Muscle layer of duodenum (tissue), 2 donors: ENCODE measurements around the gene TMEM259.
"Not testable (repeated sequence)": the region's sequence is repeated elsewhere in the genome, so short reads cannot be mapped to it uniquely, and the experiment has no call there.

Source experiments
- H3K27ac ChIP-seq: one replicate; pipeline ENCODE4 v1.7.0; 2013; ENCODE audit warnings: mild to moderate bottlenecking, low read length
- H3K27me3 ChIP-seq: one replicate; pipeline ENCODE4 v1.7.0; 2013; ENCODE audit warnings: low read depth, mild to moderate bottlenecking, control low read depth, low read length
- H3K36me3 ChIP-seq, 2 donors: one replicate each; pipeline ENCODE4 v1.7.0; 2013; ENCODE audit warnings: low read length in 2 of 2, control low read depth in 1 of 2, mild to moderate bottlenecking in 1 of 2; ENCODE audit not compliant: insufficient read depth in 2 of 2, control insufficient read depth in 1 of 2
- H3K4me1 ChIP-seq, 2 donors: one replicate each; pipeline ENCODE4 v1.7.0; 2013; ENCODE audit warnings: low read length in 2 of 2, mild to moderate bottlenecking in 2 of 2, control low read depth in 1 of 2, moderate library complexity in 1 of 2; ENCODE audit not compliant: insufficient read depth in 2 of 2, control insufficient read depth in 1 of 2
- H3K4me3 ChIP-seq, 2 donors: one replicate each; pipeline ENCODE4 v1.7.0; 2013; ENCODE audit warnings: low read length in 2 of 2, low read depth in 1 of 2, mild to moderate bottlenecking in 1 of 2
- H3K9me3 ChIP-seq, 2 donors: one replicate each; pipeline ENCODE4 v1.7.0; 2013; ENCODE audit warnings: low read length in 2 of 2, control low read depth in 1 of 2, mild to moderate bottlenecking in 1 of 2; ENCODE audit not compliant: control insufficient read depth in 1 of 2
- donor health status: healthy.

The TMEM259 gene

DNA sequence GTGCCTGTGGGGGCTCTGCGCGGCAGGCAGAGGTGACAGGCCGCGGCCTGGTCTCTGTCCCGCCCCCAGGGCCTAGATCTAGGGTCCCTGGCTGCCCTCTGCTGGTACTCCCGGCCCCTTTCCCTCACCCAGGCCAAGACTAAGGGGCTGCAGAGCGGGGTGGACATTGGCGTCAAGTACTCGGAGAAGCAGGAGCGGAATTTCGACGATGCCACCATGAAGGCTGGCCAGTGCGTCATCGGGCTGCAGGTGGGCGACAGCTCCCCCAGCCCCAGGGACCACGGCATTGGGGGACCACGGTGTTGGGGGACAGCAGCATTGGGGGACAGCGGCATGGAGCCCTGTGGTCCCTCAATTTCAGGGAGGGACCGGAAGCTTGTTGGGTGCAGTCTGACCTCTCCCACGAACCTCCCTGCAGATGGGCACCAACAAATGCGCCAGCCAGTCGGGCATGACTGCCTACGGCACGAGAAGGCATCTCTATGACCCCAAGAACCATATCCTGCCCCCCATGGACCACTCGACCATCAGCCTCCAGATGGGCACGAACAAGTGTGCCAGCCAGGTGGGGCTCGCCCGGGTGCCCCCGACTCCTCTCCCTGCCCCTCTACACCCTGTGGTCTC lies 15.2 kb upstream of the TMEM259 start:
- Histone ChIP-seq H3K4me1 (peaks cover 0 to 19% of the 10 kb centered on the region in 2 donors), H3K36me3 (peaks cover 5 to 24% of the 10 kb centered on the region in 2 donors), H3K4me3 (no peak overlapping the region), H3K27me3 (no peaks in the 10 kb centered on the region), H3K27ac (no peak overlapping the region), H3K9me3 (no peaks in the 10 kb centered on the region)

DNA sequence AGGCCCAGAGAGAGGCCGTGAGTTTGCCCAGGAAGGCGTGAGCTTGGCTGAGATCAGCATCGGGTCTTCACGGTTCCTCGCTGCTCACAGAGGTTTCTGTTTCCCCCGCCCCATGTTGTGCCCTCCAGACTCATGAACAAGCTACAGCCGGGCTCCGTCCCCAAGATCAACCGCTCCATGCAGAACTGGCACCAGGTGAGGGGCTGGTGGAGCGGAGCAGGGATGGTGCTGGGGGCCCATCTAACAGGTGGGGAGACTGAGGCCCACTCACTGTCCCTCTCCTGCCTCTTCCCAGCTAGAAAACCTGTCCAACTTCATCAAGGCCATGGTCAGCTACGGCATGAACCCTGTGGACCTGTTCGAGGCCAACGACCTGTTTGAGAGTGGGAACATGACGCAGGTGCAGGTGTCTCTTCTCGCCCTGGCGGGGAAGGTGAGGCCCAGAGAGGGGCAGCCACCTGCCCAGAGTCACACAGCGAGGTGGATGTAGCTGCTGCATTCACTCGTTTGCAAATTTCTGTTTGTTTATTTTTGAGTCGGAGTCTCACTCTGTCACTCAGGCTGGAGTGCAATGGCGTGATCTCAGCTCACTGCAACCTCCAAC lies 11.4 kb upstream of the TMEM259 start:
- Histone ChIP-seq H3K4me3 (no peak overlapping the region), H3K9me3 (no peaks in the 10 kb centered on the region), H3K27ac (no peak overlapping the region), H3K27me3 (no peaks in the 10 kb centered on the region), H3K4me1 (peaks cover 0 to 13% of the 10 kb centered on the region in 2 donors), H3K36me3 (peaks cover 5 to 24% of the 10 kb centered on the region in 2 donors)

DNA sequence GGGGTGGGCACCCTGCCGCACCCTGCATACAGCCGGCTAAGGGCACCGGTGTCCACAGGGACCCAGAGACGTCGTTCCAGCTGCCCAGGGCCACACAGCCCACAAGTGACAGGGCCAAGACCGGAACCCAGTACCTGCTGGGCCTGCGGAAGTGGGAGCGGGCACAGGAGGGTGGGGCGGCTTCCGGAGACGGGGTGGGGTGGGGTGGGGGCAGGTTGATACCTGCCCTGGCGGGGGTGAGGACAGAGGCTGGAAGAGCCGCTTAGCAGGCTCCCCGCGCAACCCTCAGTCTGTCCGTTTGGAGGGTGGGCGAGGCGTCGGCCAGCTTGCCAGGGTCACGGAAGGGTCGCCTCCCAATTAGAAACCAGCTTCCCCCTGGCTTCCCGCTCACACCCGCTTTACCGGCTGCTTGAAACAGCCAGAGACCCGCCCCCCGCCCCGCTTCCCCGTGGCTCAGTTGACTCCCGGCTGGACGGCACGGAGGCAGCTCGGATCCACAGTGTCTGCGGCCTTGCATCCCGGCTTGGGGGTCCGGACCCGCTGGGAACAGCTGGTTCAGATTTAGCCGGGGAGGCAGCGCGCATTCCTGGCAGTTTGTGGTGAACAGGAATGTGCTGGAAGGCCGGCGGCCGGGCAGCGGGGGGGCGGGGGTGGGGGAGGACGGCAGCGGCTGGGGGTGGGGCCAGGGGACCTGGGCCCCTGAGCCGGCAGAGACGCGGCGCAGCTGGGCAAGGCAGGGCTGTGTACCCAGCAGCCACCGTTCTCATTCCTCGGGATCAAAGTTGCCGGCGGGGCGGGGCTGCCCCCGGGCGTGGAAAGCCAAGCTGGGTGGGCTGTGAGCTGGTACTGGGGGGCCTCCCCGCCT lies 7.4 kb upstream of the TMEM259 start:
- H3K27ac ChIP-seq, result peak overlapping the region; percentile 74
- H3K36me3 ChIP-seq, result peaks cover 5 to 10% of the 10 kb centered on the region in 2 donors
- peaks cover 0 to 13% of the 10 kb centered on the region in 2 donors for H3K4me1 ChIP-seq
- H3K9me3 ChIP-seq, result no peaks in the 10 kb centered on the region
- H3K4me3 ChIP-seq, result peak overlapping the region; percentile 74 to 87
- H3K27me3 ChIP-seq, result no peaks in the 10 kb centered on the region

DNA sequence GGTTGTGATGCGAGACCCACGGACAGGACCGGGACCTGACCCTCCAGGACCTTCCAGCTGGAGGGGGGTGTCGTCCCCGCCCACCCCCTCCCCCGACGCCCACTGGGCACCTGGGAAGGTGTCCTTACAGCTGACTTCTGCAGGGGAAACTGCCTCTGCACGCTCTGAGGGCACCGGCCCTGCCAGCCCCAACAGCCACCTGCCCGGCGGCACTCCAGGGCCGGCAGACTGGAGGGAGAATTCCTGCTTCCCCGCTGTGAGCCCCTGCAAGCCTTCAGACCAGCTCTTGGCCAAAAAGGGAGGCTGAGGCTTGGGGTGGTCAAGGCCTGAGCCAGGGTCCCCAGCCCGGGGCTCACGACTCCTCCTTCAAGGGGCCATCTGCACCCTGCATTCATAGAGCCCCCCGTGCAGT lies 6.7 kb upstream of the TMEM259 start:
- Histone ChIP-seq H3K4me1 (peaks cover 0 to 14% of the 10 kb centered on the region in 2 donors), H3K36me3 (peaks cover 5 to 6% of the 10 kb centered on the region in 2 donors), H3K9me3 (no peaks in the 10 kb centered on the region), H3K27me3 (no peaks in the 10 kb centered on the region), H3K27ac (peak overlapping the region; percentile 74), H3K4me3 (peak overlapping the region; percentile 74 to 87)

DNA sequence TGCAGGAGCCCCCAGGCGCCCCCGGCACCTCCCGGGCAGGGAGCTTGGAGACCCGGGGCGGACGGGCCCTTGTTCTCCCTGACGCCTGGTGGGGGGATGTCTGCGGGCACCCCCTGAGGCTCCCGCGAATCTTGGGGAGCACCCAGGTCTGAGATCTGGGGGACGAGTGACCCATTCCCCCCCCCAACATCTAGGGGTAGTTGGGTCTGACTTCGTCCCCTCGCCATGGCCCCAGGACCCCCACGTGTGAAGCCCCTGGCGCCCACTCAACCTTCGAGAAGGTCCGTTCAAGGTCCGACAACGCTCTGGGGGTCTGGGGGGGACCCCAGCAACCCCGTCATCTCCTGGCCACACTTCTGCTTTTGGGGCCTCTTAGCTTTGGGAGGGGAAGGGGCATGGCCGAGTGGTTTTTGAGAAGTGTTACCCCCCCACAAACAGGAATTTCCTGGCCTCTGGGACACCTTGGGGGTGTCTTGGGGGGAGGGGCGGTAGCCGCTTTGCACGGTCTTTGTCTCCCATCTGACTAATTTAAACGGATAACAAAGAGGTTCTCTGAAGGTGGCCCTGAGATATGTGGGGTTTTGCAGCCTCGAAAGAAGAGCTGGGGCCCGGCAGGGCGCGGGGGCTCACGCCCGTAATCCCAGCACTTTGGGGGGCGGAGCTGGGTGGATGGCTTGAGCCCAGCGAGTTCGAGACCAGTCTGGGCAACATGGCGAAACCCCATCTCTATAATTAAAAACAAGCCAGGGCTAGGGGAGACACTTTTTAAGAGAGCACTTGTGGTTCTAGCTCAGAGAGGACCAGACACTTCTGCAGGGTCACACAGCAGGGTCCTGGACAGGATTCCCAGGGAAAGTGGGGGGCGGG lies 6.1 kb upstream of the TMEM259 start:
- Histone ChIP-seq H3K36me3 (peaks cover 0 to under 1% of the 10 kb centered on the region in 2 donors), H3K9me3 (no peaks in the 10 kb centered on the region), H3K4me3 (peak overlapping the region; percentile 74 to 87), H3K27ac (peak overlapping the region; percentile 74), H3K27me3 (no peaks in the 10 kb centered on the region), H3K4me1 (peaks cover 0 to 17% of the 10 kb centered on the region in 2 donors)

DNA sequence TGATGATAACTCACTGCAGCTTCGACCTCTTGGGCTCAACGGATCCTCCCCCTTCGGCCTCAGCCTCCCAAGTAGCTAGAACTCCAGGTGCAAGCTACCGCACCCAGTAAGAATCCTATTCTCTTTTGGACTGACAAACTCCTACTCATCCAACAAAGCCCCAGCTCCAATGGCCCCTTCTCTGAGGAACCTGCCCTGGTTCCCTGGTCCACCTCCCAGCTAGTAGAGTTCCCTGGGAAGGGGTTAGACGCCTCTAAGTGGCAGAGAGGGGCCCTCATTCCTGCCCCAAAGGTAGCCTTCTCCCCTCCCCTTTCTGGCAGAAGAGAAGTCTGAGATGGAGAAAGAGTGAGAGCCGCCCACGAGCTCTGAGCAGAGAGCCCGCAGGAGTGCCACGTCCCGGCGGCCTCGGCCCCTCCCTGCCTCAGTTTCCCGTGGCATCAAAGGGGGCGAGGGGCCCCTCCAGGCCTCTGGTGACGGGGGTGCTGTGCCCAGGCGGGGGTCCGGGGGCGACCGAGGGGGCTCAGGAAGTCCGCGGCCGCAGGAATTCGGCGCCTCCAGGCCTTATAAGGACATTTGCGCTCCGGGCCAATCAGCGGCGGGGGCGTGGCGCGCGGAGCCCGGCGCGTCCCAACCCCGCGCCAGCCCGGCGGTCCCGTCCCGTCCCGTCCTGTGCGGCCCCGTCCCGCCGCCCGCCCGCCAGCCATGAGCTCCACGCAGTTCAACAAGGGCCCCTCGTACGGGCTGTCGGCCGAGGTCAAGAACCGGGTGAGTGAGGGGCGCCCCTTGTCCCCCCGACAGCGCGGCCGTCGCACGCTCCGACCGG lies 5.2 kb upstream of the TMEM259 start, which contains the start of gene CNN2:
Gene CNN2 (plus strand): TSS at position 649 of the 823 bp plus-strand sequence. CDS start 54 bp downstream, at position 703.
- Histone ChIP-seq H3K4me3 (peak within 1 kb of the TSS; percentile 74 to 87), H3K27ac (peak within 1 kb of the TSS; percentile 74), H3K36me3 (no peaks in the 10 kb centered on the region), H3K4me1 (peaks cover 0 to 17% of the 10 kb centered on the region in 2 donors), H3K9me3 (no peaks in the 10 kb centered on the region), H3K27me3 (no peaks in the 10 kb centered on the region)

DNA sequence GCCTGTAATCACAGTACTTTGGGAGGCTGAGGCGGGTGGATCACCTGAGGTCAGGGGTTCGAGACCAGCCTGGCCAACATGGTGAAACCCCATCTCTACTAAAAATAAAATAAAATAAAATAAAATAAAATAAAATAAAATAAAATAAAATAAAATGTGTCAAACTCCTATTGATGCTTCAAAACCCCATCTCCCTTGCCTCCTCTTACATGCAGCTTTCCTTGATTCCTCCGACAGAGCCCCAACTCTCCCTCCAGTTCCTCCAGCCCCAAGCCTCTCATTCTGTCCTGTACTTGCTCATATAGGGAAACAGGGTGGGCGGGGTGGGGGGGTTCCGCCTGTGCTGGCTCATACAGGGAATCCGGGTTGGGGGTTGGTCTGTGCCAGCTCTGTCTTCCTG lies 4.2 kb upstream of the TMEM259 start:
- not testable (repeated sequence) for H3K4me3 ChIP-seq, H3K27me3 ChIP-seq, H3K27ac ChIP-seq, H3K36me3 ChIP-seq, H3K4me1 ChIP-seq, H3K9me3 ChIP-seq

DNA sequence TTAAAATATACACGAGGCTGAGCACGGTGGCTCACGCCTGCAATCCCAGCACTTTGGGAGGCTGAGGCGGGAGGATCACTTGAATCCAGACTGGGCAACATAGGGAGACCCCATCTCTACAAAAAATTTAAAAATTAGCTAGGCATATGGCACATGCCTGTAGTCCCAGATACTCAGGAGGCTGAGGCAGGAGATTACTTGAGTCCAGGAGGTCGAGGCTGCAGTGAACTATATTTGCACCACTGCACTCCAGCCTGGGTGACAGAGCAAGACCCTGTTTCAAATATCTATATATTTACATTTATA lies 2.9 kb upstream of the TMEM259 start:
- H3K36me3 ChIP-seq, H3K4me3 ChIP-seq, H3K9me3 ChIP-seq, H3K27ac ChIP-seq, H3K27me3 ChIP-seq: not testable (repeated sequence)
- H3K4me1 ChIP-seq, result peaks cover 0 to 17% of the 10 kb centered on the region in 2 donors

DNA sequence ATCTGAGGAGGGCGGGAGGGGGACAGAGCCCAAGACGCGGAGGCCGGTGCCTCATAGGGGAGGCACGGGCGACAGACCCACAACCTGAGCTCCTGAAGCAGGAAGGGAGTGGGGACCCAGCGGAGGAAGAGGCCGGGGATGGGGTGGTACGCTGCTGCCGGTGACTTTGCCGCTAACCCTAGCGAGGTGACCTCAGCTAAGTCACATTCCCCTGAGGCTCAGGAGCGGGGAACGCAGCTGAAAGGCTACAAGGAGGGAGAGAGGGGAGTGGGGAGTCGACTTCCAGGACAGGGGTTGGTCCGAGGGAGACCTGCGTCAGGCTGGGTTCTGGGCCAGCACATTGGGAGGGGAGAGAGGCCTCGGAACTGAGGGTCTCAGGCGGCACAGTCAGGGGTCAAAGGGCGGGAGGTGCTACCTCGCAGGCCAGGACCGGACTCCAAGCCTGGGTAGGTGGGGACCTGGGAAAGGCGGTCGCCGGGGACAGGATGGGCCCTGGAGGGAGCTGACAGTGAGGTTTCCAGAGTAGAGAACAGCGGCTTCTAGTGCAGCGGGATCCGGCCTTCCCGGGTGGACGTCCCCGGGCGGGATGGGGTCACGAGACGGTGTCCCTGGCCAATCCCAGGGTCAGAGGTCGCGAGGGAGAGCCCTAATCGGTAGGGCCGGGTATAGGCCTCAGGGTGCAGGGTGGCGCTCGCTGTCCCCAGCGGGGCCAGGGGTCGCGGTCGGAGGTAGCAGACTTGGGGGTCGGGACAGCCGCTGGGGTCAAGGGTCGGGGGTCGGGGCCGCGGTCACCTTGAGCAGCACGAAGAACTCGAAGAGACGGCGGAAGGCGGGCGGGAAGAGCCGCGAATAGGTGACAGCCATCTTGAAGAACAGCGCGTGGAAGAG lies 699 bp downstream of the TMEM259 start:
- H3K36me3 ChIP-seq, result no peaks in the 10 kb centered on the region
- peak overlapping the region; percentile 83 to 94 for H3K4me3 ChIP-seq
- no peaks in the 10 kb centered on the region for H3K27me3 ChIP-seq
- H3K27ac ChIP-seq, result peak overlapping the region; percentile 45
- peaks cover 11 to 51% of the 10 kb centered on the region in 2 donors for H3K4me1 ChIP-seq
- no peaks in the 10 kb centered on the region for H3K9me3 ChIP-seq

DNA sequence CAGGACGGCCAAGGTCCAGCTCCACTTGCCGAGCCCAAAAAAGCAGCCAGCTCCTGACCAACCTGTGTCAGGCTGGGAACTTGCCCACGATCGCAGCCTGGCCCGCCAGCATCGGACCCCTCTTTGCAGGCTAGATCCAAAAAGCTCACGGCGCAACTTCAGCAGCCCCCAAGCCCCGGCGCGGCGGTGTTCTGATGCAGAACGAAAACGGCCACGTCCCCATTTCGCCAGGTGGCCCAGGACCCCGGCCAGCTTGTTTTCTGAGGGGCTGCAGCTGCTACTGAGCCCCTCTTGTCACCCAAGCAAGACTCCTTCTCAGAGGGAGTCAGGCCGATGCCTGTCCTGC lies 1.3 kb downstream of the TMEM259 start:
- peaks cover 11 to 55% of the 10 kb centered on the region in 2 donors for H3K4me1 ChIP-seq

More for the DNA sequence above, 1.3 kb downstream of the TMEM259 start:
- Histone ChIP-seq H3K27ac (no peak overlapping the region), H3K27me3 (no peaks in the 10 kb centered on the region), H3K4me3 (peak overlapping the region; percentile 83 to 94), H3K9me3 (no peaks in the 10 kb centered on the region), H3K36me3 (no peaks in the 10 kb centered on the region)
